ENCODE measurements around the gene UNKL.

Gene UNKL

GRCh38 chr16:1431497-1432270, 17.2 kb upstream of the UNKL start:
- DNase-seq (ENCODE audit: low spot score) = no peak
- in situ Hi-C loops (cut with MboI; ENCODE audit: low pct_unique_long_range_greater_than_20kb, low sequenced_read_pairs, unreplicated experiment) = no loop called here
- TF ChIP-seq, protein P1, sequence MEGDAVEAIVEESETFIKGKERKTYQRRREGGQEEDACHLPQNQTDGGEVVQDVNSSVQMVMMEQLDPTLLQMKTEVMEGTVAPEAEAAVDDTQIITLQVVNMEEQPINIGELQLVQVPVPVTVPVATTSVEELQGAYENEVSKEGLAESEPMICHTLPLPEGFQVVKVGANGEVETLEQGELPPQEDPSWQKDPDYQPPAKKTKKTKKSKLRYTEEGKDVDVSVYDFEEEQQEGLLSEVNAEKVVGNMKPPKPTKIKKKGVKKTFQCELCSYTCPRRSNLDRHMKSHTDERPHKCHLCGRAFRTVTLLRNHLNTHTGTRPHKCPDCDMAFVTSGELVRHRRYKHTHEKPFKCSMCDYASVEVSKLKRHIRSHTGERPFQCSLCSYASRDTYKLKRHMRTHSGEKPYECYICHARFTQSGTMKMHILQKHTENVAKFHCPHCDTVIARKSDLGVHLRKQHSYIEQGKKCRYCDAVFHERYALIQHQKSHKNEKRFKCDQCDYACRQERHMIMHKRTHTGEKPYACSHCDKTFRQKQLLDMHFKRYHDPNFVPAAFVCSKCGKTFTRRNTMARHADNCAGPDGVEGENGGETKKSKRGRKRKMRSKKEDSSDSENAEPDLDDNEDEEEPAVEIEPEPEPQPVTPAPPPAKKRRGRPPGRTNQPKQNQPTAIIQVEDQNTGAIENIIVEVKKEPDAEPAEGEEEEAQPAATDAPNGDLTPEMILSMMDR (IDR thresholded peaks at IDR 0.05; ENCODE audit: extremely low read depth, insufficient read depth, missing control alignments) = no peak

GRCh38 chr16:1430759-1431496, 16.4 kb upstream of the UNKL start, which contains the start of gene PERCC1:
TSS of gene PERCC1 (plus strand) at chr16:1431078. CDS start at chr16:1432594, 1,516 bp downstream.
- TF ChIP-seq, protein P1 (IDR thresholded peaks at IDR 0.05; ENCODE audit: extremely low read depth, insufficient read depth, missing control alignments) = no peak
- in situ Hi-C loops (cut with MboI; ENCODE audit: low pct_unique_long_range_greater_than_20kb, low sequenced_read_pairs, unreplicated experiment) = no loop called here
- no peak for DNase-seq (ENCODE audit: low spot score)

GRCh38 chr16:1430214-1430758, 15.8 kb upstream of the UNKL start:
- in situ Hi-C loops (cut with MboI; ENCODE audit: low pct_unique_long_range_greater_than_20kb, low sequenced_read_pairs, unreplicated experiment) = no loop called here
- DNase-seq (ENCODE audit: low spot score) = no peak
- TF ChIP-seq, protein P1 (IDR thresholded peaks at IDR 0.05; ENCODE audit: extremely low read depth, insufficient read depth, missing control alignments) = no peak

DNA sequence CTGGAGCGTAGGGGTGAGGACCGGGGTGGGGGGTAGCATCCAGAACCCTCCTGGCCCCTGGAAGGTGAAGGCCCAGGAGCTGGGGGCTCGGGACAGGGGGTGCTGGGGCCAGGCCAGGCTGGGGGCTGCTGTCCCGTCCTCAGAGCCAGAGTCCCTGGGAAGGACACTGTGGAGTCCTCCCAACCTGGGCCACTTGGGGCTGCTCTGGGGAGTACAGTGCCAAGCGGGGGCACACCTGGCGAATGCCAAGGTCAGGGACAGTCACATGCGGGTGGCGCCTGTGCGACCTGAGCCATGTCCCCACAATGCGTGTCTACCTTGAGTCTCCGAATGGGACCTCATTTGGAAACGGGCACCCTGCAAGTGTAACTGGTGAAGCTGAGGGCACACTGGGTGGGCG, 15.1 kb upstream of the UNKL start:
- DNase-seq (ENCODE audit: low spot score) = no peak
- TF ChIP-seq, protein P1 (IDR thresholded peaks at IDR 0.05; ENCODE audit: extremely low read depth, insufficient read depth, missing control alignments) = no peak
- in situ Hi-C loops (cut with MboI; ENCODE audit: low pct_unique_long_range_greater_than_20kb, low sequenced_read_pairs, unreplicated experiment) = no loop called here

DNA sequence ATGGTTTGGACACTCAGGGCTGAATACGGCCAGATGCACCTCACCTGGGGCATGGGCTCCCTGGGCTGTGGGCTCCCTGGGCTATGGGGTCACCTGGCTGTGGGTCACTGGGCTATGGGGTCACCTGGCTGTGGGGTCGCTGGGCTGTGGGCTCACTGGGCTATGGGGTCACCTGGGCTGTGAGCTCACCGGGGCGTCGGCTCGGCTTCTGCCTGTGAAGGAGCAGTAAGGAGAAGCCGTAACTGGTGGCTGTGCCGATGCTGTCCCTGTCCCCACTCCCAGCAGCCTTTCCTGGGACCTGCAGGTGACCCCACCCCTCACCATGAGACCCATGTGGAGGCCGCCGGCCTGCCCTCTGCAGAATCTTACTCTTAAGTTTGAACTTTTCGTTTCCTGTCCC, 14.5 kb upstream of the UNKL start:
- no peak for DNase-seq (ENCODE audit: low spot score)
- TF ChIP-seq, protein P1 (IDR thresholded peaks at IDR 0.05; ENCODE audit: extremely low read depth, insufficient read depth, missing control alignments) = no peak
- in situ Hi-C loops (cut with MboI; ENCODE audit: low pct_unique_long_range_greater_than_20kb, low sequenced_read_pairs, unreplicated experiment) = no loop called here

DNA sequence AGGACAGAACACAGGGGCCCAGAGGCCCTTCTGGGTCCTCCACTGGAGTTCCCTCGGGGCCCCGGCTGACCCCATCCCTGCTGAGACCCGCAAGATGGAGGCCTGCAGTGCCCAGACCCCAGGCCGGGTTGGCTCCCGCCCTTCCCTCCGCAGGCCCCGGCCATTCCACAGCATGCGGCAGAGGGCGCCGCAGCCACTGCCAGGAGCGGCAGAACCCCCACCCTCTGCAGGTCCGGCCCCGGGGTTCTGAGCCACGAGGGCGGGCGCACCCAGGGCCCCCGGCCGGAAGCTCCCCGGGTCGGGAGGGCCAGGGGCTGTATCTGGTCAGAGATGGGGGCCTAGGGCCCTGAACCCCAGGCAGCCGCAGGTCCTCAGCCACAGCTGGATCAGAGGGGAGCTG, 14.0 kb upstream of the UNKL start:
- in situ Hi-C loops (cut with MboI; ENCODE audit: low pct_unique_long_range_greater_than_20kb, low sequenced_read_pairs, unreplicated experiment) = no loop called here
- TF ChIP-seq, protein P1 (IDR thresholded peaks at IDR 0.05; ENCODE audit: extremely low read depth, insufficient read depth, missing control alignments) = peak; percentile 84
- DNase-seq (ENCODE audit: low spot score) = peak; percentile 85

All from GM13977 (cell line).